Breast epithelium (tissue), 3 donors: ENCODE results near the gene LDAH.

ENCODE experiments used
- POLR2A ChIP-seq: fragments of 450-650 bp; IDR thresholded peaks from one replicate; pipeline ENCODE4 v1.6.1; 2016; ENCODE audit warnings: antibody characterized with exemption, mild to moderate bottlenecking, moderate library complexity
- TF ChIP-seq, protein P1 (sequence below), 3 donors: fragments of 450-650 bp; IDR thresholded peaks; one replicate each; pipeline ENCODE4 v1.5.1; 2016 to 2017; ENCODE audit warnings: antibody characterized with exemption in 3 of 3, mild to moderate bottlenecking in 3 of 3, moderate library complexity in 3 of 3

GRCh38 chr2:20862850-20863249 is 39.9 kb upstream of the LDAH start:
- TF ChIP-seq, protein P1, sequence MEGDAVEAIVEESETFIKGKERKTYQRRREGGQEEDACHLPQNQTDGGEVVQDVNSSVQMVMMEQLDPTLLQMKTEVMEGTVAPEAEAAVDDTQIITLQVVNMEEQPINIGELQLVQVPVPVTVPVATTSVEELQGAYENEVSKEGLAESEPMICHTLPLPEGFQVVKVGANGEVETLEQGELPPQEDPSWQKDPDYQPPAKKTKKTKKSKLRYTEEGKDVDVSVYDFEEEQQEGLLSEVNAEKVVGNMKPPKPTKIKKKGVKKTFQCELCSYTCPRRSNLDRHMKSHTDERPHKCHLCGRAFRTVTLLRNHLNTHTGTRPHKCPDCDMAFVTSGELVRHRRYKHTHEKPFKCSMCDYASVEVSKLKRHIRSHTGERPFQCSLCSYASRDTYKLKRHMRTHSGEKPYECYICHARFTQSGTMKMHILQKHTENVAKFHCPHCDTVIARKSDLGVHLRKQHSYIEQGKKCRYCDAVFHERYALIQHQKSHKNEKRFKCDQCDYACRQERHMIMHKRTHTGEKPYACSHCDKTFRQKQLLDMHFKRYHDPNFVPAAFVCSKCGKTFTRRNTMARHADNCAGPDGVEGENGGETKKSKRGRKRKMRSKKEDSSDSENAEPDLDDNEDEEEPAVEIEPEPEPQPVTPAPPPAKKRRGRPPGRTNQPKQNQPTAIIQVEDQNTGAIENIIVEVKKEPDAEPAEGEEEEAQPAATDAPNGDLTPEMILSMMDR (IDR thresholded peaks at IDR 0.05) = no peak
- TF ChIP-seq POLR2A = no peak
